SJCRH30 (cell line): ENCODE data around the gene ITGBL1. TPM values are rescaled to one million over a fixed set of nuclear protein-coding genes. Genes with fewer than 3 reads are reported as not detected.

Experiments used
- DNase-seq, 2 experiments: peaks; one replicate each; pipeline ENCODE4 v3.0.0-alpha.2; 2015 to 2020
- H3K27ac ChIP-seq: fragments of 250-450 bp; sonication (Bioruptor Pico); 2 replicates; pipeline ENCODE4 v1.5.1; 2020; ENCODE audit warnings: mild to moderate bottlenecking, moderate library complexity
- H3K27me3 ChIP-seq: fragments of 250-450 bp; sonication (Bioruptor Pico); 2 replicates; pipeline ENCODE4 v1.5.1; 2020; ENCODE audit warnings: mild to moderate bottlenecking, moderate library complexity
- H3K36me3 ChIP-seq: fragments of 250-450 bp; sonication (Bioruptor Pico); 2 replicates; pipeline ENCODE4 v1.5.1; 2020; ENCODE audit warnings: mild to moderate bottlenecking, moderate library complexity
- H3K4me1 ChIP-seq: fragments of 250-450 bp; sonication (Bioruptor Pico); 2 replicates; pipeline ENCODE4 v1.5.1; 2020; ENCODE audit warnings: mild to moderate bottlenecking, moderate library complexity
- H3K4me3 ChIP-seq: fragments of 250-450 bp; sonication (Bioruptor Pico); 2 replicates; pipeline ENCODE4 v1.5.1; 2020; ENCODE audit warnings: mild to moderate bottlenecking, moderate library complexity
- H3K9me3 ChIP-seq: fragments of 250-450 bp; sonication (Bioruptor Pico); replicated peaks from 2 replicates; pipeline ENCODE4 v1.5.1; 2020; ENCODE audit warnings: mild to moderate bottlenecking, moderate library complexity
- total RNA-seq: library from RNA; depleted of rRNA; stranded (reverse); fragments of >200 nt; shearing (Covaris generic); gene quantifications from 2 replicates; pipeline ENCODE4 v1.2.3, GENCODE V29; 2014

Gene ITGBL1
- total RNA-seq, 1 experiment from 2014 or later = not detected

GRCh38 chr13:101712026-101712348, 259.5 kb downstream of the ITGBL1 start:
- peaks cover 1% of the 10 kb centered on the region; the same call in 1 of the 2 replicates for H3K4me1 ChIP-seq
- H3K27me3 ChIP-seq = no peaks in the 10 kb centered on the region
- H3K9me3 ChIP-seq = no peaks in the 10 kb centered on the region
- no peak for DNase-seq
- no peak overlapping the region for H3K4me3 ChIP-seq
- H3K27ac ChIP-seq = no peak overlapping the region
- no peaks in the 10 kb centered on the region for H3K36me3 ChIP-seq

DNA sequence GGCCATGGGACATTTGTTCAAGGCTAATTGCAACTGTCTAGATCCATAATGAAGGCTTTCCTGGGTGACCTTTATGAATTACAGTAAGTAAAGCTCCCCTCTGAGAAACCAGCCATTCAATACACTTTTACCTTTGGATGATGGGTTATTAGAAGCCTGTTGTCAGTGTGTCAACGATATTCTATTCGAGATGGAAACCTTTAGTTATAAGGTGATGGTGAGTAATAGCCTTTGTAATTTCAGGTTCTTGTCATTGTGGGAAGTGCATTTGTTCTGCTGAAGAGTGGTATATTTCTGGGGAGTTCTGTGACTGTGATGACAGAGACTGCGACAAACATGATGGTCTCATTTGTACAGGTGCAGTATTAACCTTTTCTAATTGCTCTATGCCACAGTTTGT, 261.7 kb downstream of the ITGBL1 start:
- Histone ChIP-seq H3K36me3 (no peaks in the 10 kb centered on the region), H3K27me3 (no peaks in the 10 kb centered on the region), H3K4me3 (no peak overlapping the region), H3K27ac (no peak overlapping the region), H3K4me1 (no peaks in the 10 kb centered on the region), H3K9me3 (no peaks in the 10 kb centered on the region)
- no peak for DNase-seq

DNA sequence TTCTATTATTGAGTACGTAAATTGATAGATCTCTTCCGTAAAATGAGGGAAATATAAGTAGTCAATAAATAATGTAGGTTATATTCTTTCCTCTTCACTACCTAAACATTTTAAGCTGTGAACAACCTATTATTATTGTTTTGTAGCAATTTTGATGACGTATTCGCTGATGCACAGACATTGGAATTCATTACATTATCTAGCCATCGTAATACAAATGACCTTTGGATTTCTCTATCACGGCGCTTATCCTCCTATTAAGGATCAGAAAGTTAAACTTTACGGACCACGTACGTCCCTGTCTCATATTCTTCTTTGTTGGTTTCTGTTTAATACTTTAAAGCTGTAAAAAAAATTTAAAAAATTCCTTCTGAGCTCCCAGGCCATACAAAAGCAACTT, 264.9 kb downstream of the ITGBL1 start:
- Histone ChIP-seq H3K27ac (no peak overlapping the region), H3K9me3 (no peaks in the 10 kb centered on the region), H3K27me3 (no peaks in the 10 kb centered on the region), H3K4me3 (no peak overlapping the region), H3K36me3 (no peaks in the 10 kb centered on the region), H3K4me1 (no peaks in the 10 kb centered on the region)
- no peak for DNase-seq

GRCh38 chr13:101718496-101718895, 266.0 kb downstream of the ITGBL1 start:
- no peaks in the 10 kb centered on the region for H3K36me3 ChIP-seq

GRCh38 chr13:101726681-101727080, 274.2 kb downstream of the ITGBL1 start:
- no peak overlapping the region for H3K27ac ChIP-seq
- H3K4me3 ChIP-seq = no peak overlapping the region
- H3K36me3 ChIP-seq = no peaks in the 10 kb centered on the region
- no peaks in the 10 kb centered on the region for H3K27me3 ChIP-seq
- no peak for DNase-seq
- no peaks in the 10 kb centered on the region for H3K9me3 ChIP-seq
- H3K4me1 ChIP-seq = no peaks in the 10 kb centered on the region

More at GRCh38 chr13:101718496-101718895, 266.0 kb downstream of the ITGBL1 start:
- H3K27ac ChIP-seq = no peak overlapping the region
- no peaks in the 10 kb centered on the region for H3K4me1 ChIP-seq
- no peaks in the 10 kb centered on the region for H3K9me3 ChIP-seq
- H3K4me3 ChIP-seq = no peak overlapping the region
- no peak for DNase-seq
- no peaks in the 10 kb centered on the region for H3K27me3 ChIP-seq

DNA sequence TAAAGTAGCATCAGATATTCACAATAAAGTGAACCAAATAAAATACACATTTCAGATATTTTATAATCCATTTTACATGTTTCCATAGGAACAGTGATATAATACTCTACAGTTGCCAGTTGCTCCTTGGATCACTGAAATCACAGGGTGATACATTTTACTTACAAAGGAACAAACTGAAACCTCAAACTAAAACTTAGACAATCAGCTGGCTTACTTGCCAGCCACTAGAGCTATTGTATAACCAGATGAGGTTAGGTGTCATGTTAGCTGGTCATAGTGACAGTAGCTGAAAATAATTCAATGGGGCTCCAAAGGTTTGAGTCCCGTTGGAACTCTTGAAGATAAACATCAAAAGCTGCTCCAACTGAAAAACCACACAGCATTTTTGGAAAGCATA, 274.6 kb downstream of the ITGBL1 start:
- H3K36me3 ChIP-seq = no peaks in the 10 kb centered on the region
- H3K4me1 ChIP-seq = no peaks in the 10 kb centered on the region
- no peak overlapping the region for H3K27ac ChIP-seq
- H3K4me3 ChIP-seq = no peak overlapping the region
- H3K9me3 ChIP-seq = no peaks in the 10 kb centered on the region
- H3K27me3 ChIP-seq = no peaks in the 10 kb centered on the region
- DNase-seq = no peak

DNA sequence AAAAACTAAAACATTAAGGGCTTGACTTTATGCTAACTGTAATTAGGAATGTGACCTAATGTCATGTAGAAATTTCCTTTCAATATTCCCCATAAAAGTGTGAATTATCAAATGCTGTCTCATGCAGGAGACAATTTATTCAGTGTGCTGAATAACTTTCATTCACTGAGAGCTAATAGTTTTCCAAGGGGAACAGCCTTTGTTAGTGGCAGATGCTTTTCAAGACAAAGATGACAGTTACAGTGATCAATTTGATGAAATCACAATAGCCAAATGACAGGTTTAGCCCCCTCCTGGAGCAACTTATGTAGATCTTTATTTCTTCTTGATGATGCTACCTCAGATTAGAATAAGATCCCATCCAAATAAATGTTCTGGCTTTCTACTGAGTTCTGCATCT, 275.5 kb downstream of the ITGBL1 start:
- no peak overlapping the region for H3K4me3 ChIP-seq
- no peak for DNase-seq
- H3K9me3 ChIP-seq = no peaks in the 10 kb centered on the region
- no peaks in the 10 kb centered on the region for H3K36me3 ChIP-seq
- H3K27me3 ChIP-seq = no peaks in the 10 kb centered on the region
- no peak overlapping the region for H3K27ac ChIP-seq
- H3K4me1 ChIP-seq = no peaks in the 10 kb centered on the region

GRCh38 chr13:101728615-101729014, 276.1 kb downstream of the ITGBL1 start:
- no peak for DNase-seq
- no peak overlapping the region for H3K4me3 ChIP-seq

DNA sequence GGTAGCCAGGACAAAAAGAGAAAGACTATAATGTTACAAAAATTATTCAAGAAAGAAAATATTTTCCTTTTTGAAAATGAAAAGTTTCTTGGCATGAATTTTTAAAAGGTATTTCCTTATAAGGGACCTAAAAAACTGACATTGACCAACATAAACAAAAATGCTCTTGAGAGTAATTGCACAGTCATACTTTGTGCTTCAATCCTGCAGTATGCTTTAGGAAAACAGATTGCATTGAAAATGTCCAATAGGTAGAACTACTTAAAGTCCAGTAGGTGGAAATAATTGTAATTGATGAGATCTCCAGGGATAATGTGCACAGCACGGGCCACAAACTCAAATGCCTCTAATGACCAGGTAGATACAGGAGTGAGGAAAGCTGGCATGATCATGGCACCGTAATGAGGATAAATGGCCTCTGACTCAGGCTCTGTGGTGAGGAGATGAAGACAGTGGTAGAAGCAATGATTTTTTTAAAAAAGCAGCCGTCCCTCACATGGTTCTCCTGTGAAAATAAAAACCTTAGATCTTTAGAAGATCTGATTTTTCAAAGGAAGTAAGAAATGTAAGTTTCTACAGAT, 278.0 kb downstream of the ITGBL1 start:
- H3K4me1 ChIP-seq = no peaks in the 10 kb centered on the region
- no peak overlapping the region for H3K27ac ChIP-seq
- no peaks in the 10 kb centered on the region for H3K36me3 ChIP-seq
- H3K9me3 ChIP-seq = no peaks in the 10 kb centered on the region
- no peak overlapping the region for H3K4me3 ChIP-seq
- DNase-seq = no peak
- H3K27me3 ChIP-seq = no peaks in the 10 kb centered on the region

More at GRCh38 chr13:101728615-101729014, 276.1 kb downstream of the ITGBL1 start:
- Histone ChIP-seq H3K27ac (no peak overlapping the region), H3K27me3 (no peaks in the 10 kb centered on the region), H3K4me1 (no peaks in the 10 kb centered on the region), H3K9me3 (no peaks in the 10 kb centered on the region), H3K36me3 (no peaks in the 10 kb centered on the region)

DNA sequence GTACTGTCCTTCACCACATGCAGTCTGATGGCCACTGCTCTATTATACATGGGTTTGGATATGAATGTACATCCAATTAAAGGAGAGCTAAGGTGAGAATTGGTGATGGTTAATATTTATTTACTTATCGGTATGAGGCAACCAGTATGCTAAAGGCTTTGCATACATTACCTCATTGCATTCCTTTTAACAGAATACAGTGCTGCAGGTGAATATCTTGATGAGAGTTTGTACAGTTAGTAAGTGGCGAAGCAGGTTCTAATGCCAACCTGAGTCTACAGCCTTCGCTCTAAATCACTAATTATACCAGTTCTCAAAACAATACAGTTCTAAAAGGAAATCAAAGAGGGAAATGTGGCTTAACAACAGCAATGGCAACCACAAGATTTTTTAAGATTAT, 284.1 kb downstream of the ITGBL1 start:
- Histone ChIP-seq H3K4me1 (no peaks in the 10 kb centered on the region), H3K4me3 (no peak overlapping the region), H3K36me3 (no peaks in the 10 kb centered on the region), H3K27me3 (no peaks in the 10 kb centered on the region), H3K9me3 (no peaks in the 10 kb centered on the region), H3K27ac (no peak overlapping the region)
- no peak for DNase-seq

- no peaks in the 10 kb centered on the region for H3K9me3 ChIP-seq
- H3K36me3 ChIP-seq = no peaks in the 10 kb centered on the region
- no peak for DNase-seq
- peaks cover 17% of the 10 kb centered on the region for H3K4me1 ChIP-seq
- H3K27me3 ChIP-seq = no peaks in the 10 kb centered on the region
- no peak overlapping the region for H3K4me3 ChIP-seq
- no peak overlapping the region for H3K27ac ChIP-seq
Measured at GRCh38 chr13:101738336-101738735, 285.9 kb downstream of the ITGBL1 start.

- Histone ChIP-seq H3K4me1 (peaks cover 19% of the 10 kb centered on the region), H3K27me3 (no peaks in the 10 kb centered on the region), H3K9me3 (no peaks in the 10 kb centered on the region), H3K36me3 (no peaks in the 10 kb centered on the region), H3K27ac (no peak overlapping the region), H3K4me3 (no peak overlapping the region)
- DNase-seq = no peak
Measured at GRCh38 chr13:101739382-101740178, 287.1 kb downstream of the ITGBL1 start.

DNA sequence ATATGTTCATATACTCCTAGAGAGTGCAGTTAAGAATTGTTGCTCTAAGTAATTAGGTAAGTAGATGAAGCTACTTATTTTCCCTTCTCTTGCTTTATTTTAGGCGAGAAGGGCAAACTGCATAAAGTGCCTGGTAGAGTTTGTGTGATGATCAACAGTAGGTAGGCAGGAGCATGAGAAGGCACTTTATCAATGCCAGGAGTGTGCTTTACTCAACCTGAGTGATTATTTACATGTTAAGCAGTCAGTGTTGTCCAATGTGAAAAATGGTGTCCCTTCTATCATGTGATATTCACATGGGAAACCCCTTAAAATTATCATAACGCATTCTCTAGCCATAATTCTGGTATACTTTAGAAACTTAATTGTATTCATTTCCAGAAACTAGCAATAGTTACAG, 294.0 kb downstream of the ITGBL1 start:
- H3K27ac ChIP-seq = no peak overlapping the region

GRCh38 chr13:101747039-101747438, 294.6 kb downstream of the ITGBL1 start:
- Histone ChIP-seq H3K36me3 (no peaks in the 10 kb centered on the region), H3K4me3 (no peak overlapping the region), H3K27me3 (no peaks in the 10 kb centered on the region), H3K4me1 (peaks cover 19% of the 10 kb centered on the region), H3K9me3 (no peaks in the 10 kb centered on the region), H3K27ac (no peak overlapping the region)
- DNase-seq = no peak

More for the DNA sequence above, 294.0 kb downstream of the ITGBL1 start:
- no peak overlapping the region for H3K4me3 ChIP-seq
- H3K27me3 ChIP-seq = no peaks in the 10 kb centered on the region
- no peak for DNase-seq
- peaks cover 23% of the 10 kb centered on the region for H3K4me1 ChIP-seq
- H3K36me3 ChIP-seq = no peaks in the 10 kb centered on the region
- H3K9me3 ChIP-seq = no peaks in the 10 kb centered on the region

DNA sequence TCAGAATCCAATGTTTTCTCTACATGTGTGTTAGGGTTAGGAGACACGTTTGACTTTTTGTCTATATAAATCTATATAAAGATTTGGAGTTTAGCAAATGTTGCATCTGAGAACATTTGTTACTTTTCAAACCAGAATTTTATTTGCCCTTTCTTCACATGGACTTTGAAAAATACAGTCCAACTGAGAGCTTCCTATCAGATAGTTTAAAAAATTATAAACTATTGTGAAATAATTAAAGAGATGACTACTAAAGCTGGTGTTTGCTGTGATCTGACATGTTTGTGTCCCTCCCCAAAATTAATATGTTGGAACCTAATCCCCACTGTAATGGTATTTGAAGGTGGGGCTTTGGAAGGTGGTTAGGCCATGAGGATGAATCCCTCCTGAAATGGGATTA, 297.1 kb downstream of the ITGBL1 start:
- no peak for DNase-seq
- H3K27me3 ChIP-seq = no peaks in the 10 kb centered on the region

DNA sequence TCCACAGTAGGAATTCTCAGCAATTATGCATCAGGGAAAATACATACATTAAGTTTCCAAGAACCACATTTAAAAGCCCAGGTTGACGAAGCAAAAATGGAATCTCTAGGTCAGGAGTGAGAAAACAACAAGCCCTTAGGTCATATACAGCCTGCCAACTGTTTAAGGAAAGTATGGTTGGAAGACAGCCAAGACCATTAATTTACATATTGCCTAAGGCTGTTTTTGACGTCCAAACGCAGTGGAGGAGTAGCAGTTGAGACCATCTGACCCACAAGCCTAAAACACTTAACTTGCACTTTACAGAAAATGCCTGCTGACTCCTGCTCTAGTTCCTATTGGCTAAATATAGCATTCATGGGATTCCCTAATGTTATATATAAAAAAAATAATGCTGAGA, 299.0 kb downstream of the ITGBL1 start:
- peak; percentile 40 to 81 for DNase-seq
- Histone ChIP-seq H3K27ac (no peak overlapping the region), H3K36me3 (no peaks in the 10 kb centered on the region), H3K4me3 (no peak overlapping the region), H3K4me1 (peaks cover 5% of the 10 kb centered on the region), H3K9me3 (no peaks in the 10 kb centered on the region), H3K27me3 (no peaks in the 10 kb centered on the region)

More for the DNA sequence above, 297.1 kb downstream of the ITGBL1 start:
- H3K4me1 ChIP-seq = peaks cover 5% of the 10 kb centered on the region
- H3K4me3 ChIP-seq = no peak overlapping the region
- no peaks in the 10 kb centered on the region for H3K36me3 ChIP-seq
- H3K27ac ChIP-seq = no peak overlapping the region
- H3K9me3 ChIP-seq = no peaks in the 10 kb centered on the region
